ENCODE measurements around the gene SCYGR8.

The SCYGR8 gene

DNA sequence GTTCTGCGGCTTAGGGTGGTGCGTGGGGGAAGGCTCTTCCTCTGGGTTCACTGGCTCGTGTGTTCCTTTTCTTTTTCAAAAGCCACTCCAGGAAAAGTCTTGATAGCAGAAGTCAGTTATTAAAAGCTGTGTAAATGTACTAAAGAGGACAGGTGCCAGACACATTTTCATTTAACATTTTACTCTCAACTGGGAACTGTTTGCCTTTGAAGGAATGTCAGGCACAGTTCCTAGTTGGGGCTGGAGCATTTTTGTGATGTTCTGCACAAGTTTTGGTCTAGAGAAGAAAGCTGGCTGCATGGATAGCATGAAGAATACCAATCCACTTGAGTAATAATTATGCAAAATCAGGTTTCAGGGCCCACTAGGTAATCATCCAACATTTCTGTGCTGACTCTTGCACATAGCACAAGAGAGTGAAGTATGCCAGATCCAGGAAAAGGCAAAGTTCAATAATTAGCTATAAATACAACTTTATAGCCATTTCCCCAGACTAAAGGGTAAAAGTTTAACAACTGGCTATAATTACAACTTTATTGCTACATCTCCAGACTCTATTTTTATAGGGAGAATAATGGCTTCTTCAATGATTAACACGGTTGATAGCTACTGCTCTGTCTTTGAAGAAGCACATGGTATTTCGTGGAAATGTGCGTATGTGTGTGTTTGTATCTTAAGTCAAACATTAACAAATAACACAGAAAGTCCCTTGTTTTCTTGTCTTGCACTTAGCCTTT lies 16.2 kb downstream of the SCYGR8 start:
- no peak for DNase-seq (ENCODE audit: low read depth)

- no peak for DNase-seq (ENCODE audit: low read depth)
Observed at GRCh38 chr2:227765788-227766372, 20.2 kb downstream of the SCYGR8 start.

GRCh38 chr2:227766373-227766883 lies 20.7 kb downstream of the SCYGR8 start:
- DNase-seq (ENCODE audit: low read depth) = peak; percentile 54

GRCh38 chr2:227767830-227768229 lies 22.1 kb downstream of the SCYGR8 start:
- DNase-seq (ENCODE audit: low read depth) = no peak

DNA sequence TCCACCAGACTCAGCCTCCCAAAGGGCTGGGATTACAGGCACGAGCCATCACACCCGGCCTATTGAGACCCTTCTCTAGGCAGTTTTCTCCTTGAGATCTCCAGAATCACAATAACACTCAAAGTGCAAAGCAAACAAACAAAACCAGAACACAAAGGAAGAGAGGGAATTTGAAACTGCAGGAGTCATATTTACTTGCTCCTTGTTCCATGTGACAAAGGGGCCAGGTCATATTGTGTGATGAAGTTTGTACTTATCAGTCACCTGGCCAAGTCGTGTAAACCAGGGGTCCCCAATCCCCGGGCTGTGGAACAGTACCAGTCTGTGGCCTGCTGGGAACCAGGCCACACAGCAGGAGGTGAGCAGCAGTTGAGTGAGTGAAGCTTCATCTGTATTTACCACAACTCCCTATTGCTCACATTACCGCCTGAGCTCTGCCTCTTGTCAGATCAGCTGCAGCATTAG lies 26.5 kb downstream of the SCYGR8 start:
- no peak for DNase-seq (ENCODE audit: low read depth)

DNA sequence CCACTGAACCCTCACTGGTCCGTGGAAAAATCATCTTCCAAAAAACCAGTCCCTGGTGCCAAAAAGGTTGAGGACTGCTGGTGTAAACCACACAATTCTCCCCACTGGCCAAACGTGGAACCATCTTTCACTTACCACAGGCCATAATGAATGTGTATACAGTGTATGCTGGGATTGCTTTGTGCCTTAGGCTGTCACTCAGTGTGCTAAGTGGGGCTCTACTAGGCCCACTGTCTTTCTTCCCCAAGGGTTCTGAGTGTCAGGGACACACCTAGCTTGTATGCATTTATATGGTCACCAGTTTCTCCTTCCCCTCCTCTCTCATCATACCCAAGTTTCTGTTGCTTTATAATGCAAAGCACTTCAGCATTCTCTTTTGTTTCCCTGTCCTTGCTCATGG lies 27.2 kb downstream of the SCYGR8 start:
- DNase-seq (ENCODE audit: low read depth) = no peak

GRCh38 chr2:227774011-227774624 lies 28.4 kb downstream of the SCYGR8 start:
- no peak for DNase-seq (ENCODE audit: low read depth)

DNA sequence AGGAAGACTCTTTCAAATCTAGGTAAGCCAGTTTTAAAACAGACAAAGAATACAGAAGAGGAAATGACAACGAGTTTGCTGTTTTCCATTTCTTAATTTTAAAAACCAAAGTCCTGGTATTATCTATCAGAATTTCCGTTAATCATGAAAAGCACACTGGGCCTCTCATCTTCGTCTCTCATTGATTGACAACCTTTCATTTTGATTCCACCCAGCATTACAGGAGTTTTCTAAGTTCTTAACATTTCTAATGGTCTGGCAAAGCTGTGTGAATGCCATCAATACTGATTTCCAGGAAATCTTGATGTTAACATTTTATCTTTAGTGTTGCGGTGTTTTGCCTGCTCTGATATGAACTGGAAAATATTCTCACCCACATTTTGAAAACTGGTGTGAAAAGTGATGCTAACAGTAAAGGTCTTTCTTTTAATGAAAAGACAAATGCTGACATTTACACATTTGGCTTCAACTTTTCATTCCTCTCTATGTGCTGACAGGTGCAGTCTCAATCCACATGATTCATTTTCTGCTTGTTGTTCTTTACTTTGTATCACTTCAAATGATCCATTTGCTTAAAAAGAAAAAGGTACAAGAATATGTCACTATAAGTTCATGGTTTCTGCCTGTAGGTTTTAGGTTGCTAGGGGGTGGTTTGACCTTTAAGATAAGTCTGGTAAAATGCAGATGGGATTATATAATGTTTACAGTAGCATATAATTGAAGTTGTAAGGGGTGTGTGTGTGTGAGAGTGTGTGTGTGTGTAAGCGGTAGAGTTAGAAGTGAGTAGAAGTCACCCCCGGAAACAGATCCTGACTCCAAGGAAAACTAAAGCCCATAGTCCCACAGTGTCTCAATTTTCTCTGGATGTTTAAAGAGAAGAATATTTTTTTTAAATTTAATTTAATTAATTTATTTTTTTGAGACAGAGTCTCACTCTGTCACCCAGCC lies 29.5 kb downstream of the SCYGR8 start:
- DNase-seq (ENCODE audit: low read depth) = no peak

DNA sequence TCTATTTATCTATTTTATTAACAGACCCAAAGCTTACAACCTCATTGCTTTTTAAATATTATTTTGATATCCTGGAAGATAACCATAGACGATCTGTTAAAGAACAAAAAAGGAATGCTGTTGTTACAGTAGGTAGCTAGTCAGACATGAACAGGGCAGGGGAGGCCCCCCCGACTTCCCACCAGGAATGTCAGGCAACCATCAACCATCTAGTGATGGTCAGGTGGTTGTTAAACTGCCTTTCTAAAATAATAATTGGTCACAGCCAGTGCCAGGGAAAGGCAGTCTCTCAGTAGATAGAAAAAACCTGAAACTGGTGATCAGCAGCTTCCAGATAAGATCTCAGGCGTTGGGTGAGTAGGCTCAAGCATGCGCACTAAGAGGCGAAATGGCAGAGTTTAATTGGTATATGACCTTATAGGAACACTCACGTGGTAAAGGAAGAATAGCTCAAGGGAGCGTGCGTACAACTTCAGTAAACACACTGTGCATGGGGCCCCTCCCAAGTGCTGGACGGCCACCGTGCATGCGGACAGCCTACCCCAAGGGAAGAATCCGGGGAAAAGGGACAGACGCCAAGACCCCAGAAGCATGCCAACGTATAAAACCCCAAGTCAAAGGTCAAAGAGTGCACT lies 35.4 kb downstream of the SCYGR8 start:
- DNase-seq (ENCODE audit: low read depth) = no peak

- DNase-seq (ENCODE audit: low read depth) = no peak
Observed at GRCh38 chr2:227781841-227782240, 36.1 kb downstream of the SCYGR8 start.

GRCh38 chr2:227782804-227783203 lies 37.1 kb downstream of the SCYGR8 start:
- DNase-seq (ENCODE audit: low read depth) = no peak

- DNase-seq (ENCODE audit: low read depth) = no peak
Observed at GRCh38 chr2:227783404-227784138, 37.9 kb downstream of the SCYGR8 start.

GRCh38 chr2:227785293-227785692 lies 39.6 kb downstream of the SCYGR8 start:
- DNase-seq (ENCODE audit: low read depth) = no peak

- no peak for DNase-seq (ENCODE audit: low read depth)
Observed at GRCh38 chr2:227788561-227789018, 42.9 kb downstream of the SCYGR8 start.

GRCh38 chr2:227789803-227790202 lies 44.1 kb downstream of the SCYGR8 start:
- DNase-seq (ENCODE audit: low read depth) = no peak

GRCh38 chr2:227793148-227793712 lies 47.5 kb downstream of the SCYGR8 start:
- DNase-seq (ENCODE audit: low read depth) = no peak
